Fibroblast of mammary gland (primary cell): Measurements from ENCODE around the gene FYN.

Source experiments
- DNase-seq: peaks from one replicate; pipeline ENCODE4 v3.0.0-alpha.2; 2010; ENCODE audit warnings: low read depth
- H3K4me3 ChIP-seq: 2 replicates; pipeline ENCODE4 v1.5.1; 2011; ENCODE audit warnings: low read depth, mild to moderate bottlenecking, low read length, moderate library complexity; ENCODE audit not compliant: control insufficient read depth
- TF ChIP-seq, protein P1 (sequence below): conservative IDR thresholded peaks from 2 replicates; pipeline ENCODE4 v1.5.1; 2011; ENCODE audit warnings: low read depth, low read length, inconsistent platforms; ENCODE audit not compliant: control insufficient read depth, insufficient read depth

FYN gene

GRCh38 chr6:111730864-111731263, 142.4 kb downstream of the FYN start:
- no peak overlapping the region for H3K4me3 ChIP-seq
- no peak for DNase-seq
- TF ChIP-seq, protein P1, sequence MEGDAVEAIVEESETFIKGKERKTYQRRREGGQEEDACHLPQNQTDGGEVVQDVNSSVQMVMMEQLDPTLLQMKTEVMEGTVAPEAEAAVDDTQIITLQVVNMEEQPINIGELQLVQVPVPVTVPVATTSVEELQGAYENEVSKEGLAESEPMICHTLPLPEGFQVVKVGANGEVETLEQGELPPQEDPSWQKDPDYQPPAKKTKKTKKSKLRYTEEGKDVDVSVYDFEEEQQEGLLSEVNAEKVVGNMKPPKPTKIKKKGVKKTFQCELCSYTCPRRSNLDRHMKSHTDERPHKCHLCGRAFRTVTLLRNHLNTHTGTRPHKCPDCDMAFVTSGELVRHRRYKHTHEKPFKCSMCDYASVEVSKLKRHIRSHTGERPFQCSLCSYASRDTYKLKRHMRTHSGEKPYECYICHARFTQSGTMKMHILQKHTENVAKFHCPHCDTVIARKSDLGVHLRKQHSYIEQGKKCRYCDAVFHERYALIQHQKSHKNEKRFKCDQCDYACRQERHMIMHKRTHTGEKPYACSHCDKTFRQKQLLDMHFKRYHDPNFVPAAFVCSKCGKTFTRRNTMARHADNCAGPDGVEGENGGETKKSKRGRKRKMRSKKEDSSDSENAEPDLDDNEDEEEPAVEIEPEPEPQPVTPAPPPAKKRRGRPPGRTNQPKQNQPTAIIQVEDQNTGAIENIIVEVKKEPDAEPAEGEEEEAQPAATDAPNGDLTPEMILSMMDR: no peak

DNA sequence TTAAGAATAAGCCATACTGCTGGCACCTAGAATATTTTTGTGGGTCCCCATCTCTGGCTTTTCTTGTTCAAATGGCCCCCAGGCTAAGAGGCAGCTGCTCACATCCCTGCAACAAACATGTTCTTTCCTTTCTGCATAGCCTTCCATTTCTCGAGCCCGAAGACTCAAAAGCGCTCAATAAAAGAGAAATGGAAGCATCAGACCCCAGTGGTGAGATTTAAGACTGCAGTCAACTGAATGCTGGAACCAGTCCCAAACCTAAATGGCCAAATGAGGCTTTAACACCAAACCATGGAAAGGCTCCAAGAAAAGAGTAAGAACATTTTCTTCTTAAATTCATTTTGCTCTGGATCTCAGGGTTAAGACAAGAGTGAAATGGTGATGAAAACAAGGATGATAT, 145.4 kb downstream of the FYN start:
- peak; percentile 59 for DNase-seq
- TF ChIP-seq, protein P1: peak; percentile 40
- H3K4me3 ChIP-seq: no peak overlapping the region

GRCh38 chr6:111727041-111727440, 146.2 kb downstream of the FYN start:
- H3K4me3 ChIP-seq: no peak overlapping the region
- peak; percentile 88 for DNase-seq
- TF ChIP-seq, protein P1: no peak

DNA sequence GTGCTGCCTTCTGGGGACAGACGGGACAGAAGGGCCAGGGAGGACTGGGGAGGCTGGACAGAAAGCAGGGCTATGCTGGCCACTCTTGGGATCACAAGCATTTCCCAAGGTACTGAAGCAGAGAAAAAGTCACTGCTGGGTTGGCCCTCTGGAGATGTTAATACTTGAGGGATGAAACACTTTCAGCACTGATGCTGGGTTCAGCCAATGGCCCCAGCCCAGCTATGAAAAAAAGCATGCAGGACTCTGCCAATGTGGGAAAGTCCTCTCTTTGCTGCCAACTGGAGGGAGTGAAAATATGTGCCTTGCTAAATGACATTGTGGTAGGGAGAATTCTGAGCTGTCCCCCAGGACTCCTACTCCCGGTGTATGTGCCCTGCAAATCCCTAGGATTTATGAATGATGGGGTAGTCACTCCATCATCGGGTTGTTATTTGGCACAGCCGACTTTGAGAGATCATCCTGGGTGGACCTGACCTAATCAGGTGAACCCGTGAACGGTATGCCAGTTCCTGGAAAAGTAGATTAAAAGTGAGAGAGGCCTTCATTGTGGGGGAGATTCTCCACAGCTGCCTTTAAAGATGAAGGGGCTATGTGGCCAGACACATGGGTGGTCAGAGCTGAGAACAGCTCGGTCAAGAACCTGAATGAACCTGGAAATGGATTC, 147.7 kb downstream of the FYN start:
- TF ChIP-seq, protein P1: no peak
- DNase-seq: no peak

GRCh38 chr6:111724505-111724904, 148.7 kb downstream of the FYN start:
- TF ChIP-seq, protein P1: no peak
- no peak for DNase-seq
- H3K4me3 ChIP-seq: no peak overlapping the region

More for the DNA sequence above, 147.7 kb downstream of the FYN start:
- no peak overlapping the region for H3K4me3 ChIP-seq

GRCh38 chr6:111724039-111724438, 149.2 kb downstream of the FYN start:
- TF ChIP-seq, protein P1: no peak
- H3K4me3 ChIP-seq: no peak overlapping the region
- DNase-seq: no peak
